C1 segment of cervical spinal cord (tissue), 14 donors: ENCODE results near the gene PTH.

Source experiments
- DNase-seq, 14 donors: peaks; one replicate each; lab custom pipeline; 2025; lab: John Stamatoyannopoulos, UW

The PTH gene

DNA sequence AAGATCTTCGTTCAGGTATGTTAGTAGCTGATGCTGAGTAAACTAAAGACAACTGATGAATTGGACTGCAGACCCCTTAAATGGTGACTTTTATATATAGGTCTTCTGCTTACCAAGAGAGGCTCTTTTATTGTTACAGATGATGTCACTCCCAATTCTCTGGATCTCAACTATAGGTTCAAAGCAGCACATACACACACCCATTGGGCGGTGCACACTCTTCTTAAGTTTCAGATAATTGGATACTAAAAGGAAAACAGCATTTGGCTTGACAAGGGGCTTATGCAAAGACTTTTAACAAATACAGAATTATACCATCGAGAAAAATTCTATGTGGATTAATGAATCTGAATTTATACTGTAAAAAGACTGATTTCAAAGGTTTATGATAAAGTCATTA is at the start of gene PTH:
TSS of gene PTH (minus strand) at position 69 of the 400 bp plus-strand sequence. CDS start 3,142 bp downstream, outside the sequence.
- DNase-seq = no peak

DNA sequence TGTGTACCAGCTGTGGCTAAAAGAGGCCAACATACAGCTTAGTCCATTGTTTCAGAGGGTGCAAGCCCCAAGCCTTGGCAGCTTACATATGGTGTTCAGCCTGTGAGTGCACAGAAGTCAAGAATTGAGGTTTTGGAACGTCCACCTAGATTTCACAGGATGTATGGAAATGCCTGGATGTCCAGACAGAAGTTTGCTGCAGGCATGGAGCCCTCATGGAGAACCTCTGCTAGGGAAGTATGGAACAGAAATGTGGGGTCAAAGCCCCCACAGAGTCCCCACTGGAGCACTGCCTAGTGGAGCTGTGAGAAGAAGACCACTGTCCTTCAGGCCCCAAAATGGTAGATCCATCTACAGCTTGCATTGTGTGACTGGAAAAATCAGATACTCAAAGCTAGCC is 42.2 kb upstream of the PTH start:
- DNase-seq = no peak

DNA sequence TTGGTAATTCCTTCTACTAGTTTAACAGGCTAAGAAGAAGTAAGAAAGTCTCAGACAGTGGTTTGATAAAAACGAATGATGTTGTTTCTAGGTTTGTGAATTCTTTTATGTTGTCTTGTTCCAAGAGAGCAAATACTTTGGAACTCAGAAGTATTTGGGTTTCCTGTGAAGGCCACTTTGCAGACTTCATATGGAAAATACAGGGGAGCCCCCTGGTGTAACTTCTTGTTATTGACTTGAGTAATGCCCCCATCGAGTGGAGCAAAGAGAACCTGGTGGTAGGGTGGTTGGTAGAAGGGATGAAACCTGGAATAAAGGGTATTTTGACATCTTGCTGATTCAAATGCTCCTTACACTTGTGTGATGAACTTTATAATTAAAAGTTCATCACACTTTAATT is 40.0 kb upstream of the PTH start:
- DNase-seq = no peak

DNA sequence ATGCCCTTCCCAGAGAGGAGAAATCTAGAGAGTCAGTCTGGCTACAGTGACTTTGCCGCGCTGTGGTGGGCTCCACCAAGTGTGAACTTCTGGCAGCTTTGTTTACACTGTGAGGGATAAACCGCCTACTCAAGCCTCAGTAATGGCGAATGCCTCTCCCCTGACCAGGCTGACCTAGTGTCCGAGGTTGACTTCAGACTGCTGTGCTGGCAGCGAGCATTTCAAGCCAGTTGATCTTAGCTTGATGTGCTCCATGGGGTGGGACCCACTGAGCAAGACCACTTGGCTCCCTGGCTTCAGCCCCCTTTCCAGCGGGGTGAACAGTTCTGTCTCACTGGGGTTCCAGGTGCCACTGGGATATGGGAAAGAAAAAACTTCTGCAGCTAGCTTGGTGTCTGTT is 38.6 kb upstream of the PTH start:
- DNase-seq = no peak

DNA sequence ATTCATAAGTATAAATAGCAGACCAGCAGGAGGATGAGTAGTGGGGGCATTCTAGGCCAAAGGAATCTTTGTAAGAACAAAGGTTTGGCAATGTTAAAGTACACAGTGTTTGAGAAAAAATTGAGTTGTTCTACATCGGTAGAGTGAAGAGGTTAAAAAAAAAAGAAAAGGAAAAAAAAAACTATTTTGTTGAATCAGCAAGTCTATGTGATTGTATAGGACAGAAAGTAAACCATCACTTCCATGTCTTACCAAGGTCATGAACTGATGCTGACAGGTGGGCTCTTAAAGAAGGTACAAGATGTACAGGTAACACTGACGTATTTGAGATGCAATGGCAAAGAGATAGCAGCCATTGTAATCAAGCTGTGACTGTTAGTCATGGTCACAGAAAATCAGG is 29.5 kb upstream of the PTH start:
- no peak for DNase-seq

DNA sequence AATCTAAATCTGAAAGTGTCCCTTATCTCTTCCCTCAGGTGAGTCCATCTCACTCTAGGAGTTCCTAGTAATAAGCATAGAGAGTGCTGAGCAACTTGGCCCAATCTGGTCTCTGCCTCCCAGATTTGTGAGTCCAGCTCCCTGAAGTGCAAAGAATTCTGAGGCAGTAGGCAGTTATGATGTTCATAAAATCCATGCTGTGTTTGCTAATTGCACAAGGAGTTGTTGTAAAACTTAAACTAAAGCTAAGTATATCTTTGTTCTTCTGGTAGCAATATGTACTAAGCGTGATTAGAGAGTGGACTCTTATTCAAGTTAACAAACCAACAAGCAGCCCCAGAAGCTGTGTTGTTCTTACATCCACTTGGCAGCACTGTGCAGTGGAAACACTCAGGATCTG is 7.6 kb upstream of the PTH start:
- DNase-seq = no peak

DNA sequence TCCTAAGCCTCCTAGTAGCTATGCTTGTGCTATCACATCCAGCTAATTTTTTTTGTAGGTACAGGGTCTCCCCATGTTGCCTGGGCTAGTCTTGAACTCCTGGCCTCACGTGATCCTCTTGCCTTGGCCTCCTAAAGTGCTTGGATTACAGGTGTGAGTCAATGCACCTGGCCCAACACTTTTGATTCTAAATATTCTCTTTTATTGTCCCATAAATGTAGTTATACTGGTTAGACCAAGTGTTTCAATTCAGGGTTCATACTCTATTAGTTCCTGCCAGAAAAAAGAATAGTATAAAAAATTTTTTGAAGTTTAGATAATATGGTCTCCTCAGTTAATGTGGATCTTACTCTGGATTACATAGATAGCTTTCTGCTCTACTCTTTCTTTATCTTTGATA is 6.7 kb upstream of the PTH start:
- no peak for DNase-seq

DNA sequence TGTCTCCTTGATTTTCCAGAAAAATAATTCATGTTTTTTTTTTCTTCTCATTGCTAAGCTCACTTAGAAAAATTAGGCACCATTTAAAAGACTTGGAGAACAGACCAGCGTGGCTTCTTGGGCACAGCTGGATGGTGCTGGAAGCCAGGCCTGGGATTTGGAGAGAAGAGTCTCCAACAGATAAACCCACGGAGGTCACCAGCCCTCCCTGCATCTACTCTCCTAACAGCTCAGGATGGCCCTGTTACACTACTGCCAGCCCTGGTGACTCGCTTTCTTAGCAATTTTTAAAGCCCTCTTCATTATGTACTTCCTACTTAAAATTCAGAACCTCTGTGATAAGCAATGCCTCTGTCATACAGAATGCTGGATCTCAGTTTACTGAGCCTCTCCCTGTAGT is 1.7 kb downstream of the PTH start:
- DNase-seq = no peak

DNA sequence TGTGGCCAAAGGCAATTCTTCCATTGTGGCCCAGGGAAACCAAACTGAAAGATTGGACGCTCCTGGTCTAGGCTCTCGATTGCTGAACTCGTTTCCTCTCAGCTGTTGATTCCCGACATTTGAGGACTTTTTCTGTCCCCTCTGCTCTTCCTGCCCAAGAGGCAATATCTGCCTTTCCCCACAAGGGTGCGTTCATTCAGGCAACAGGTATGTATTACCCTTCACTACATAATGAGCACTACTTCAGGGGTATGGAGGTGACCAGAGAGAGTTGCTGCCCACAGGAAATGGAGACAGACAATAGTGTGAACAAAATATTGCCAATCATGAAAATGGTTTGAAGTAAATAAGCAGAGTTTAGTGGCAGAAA is 8.2 kb downstream of the PTH start:
- DNase-seq = no peak

DNA sequence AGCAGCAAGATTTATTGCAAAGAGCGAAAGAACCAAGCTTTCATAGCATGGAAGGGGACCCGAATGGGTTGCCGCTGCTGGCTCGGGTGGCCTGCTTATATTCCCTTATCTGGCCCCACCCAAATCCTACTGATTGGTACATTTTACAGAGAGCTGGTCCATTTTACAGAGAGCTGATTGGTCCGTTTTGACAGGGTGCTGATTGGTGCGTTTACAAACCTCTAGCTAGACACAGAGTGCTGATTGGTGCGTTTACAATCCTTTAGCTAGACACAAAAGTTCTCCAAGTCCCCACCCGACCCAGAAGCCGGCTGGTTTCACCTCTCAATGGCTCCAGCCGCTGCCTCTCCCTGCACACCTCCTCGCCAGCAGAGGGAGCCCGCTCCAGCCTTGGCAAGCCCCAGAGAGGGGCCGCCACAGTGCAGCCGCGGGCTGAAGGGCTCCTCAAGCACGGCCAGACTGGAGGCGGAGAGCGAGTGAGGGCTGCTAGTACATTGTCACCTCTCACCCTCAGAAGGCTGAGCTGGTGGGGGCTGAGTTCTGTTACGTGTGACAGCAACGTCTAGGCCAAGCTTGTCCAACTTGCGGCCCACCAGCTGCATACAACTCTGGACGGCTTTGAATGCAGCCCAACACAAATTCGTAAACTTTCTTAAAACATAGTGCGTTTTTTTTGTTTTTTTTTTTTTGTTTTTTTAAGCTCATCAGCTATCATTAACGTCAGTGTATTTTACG is 8.7 kb downstream of the PTH start:
- peak in 1 of 14 donors; percentile 10 for DNase-seq

DNA sequence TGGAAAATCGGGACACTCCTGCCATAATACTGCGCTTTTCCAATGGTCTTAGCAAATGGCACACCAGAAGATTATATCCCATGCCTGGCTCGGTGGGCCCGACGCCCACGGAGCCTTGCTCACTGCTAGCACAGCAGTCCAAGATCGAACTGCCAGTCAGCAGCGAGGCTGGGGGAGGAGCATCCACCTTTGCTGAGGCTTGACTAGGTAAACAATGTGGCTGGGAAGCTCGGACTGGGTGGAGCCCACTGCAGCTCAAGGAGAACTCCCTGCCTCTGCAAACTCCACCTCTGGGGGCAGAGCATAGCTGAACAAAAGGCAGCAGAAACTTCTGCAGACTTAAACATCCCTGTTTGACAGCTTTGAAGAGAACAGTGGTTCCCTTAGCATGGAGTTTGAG is 15.6 kb downstream of the PTH start:
- no peak for DNase-seq

DNA sequence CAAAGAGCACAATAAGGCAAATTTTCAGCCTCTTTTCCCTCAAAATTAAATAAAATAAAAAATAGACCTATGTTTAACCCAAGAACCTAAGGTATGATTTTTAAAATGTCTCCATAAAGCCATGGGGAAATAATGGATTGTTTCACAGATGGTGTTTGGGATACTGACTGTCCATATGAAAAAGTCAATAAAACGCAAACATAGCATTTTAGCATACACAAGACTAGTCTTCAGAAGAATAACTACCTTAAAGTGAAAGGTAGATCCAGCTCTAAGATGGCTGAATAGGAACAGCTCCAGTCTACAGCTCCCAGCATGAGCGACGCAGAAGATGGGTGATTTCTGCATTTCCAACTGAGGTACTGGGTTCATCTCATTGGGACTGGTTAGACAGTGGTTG is 16.1 kb downstream of the PTH start:
- DNase-seq = no peak

DNA sequence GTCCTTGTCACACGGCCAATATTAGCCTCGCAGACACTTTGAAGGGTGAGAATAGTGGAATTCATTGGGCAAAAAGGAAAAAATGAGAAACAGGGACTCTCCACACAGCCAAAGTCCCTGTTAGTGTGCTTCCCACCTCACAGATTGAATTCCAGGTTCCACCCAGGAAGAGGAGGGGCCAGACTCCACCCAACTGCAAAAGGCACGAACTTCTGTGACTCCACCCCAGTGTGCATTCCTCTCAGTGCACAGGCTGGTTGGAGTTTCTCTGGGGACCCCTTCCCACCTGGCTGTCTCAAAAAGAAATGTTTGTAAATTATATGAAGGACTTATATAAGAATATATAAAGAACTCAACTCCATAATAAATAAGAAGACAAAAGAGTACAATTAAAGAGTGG is 20.7 kb downstream of the PTH start:
- no peak for DNase-seq

DNA sequence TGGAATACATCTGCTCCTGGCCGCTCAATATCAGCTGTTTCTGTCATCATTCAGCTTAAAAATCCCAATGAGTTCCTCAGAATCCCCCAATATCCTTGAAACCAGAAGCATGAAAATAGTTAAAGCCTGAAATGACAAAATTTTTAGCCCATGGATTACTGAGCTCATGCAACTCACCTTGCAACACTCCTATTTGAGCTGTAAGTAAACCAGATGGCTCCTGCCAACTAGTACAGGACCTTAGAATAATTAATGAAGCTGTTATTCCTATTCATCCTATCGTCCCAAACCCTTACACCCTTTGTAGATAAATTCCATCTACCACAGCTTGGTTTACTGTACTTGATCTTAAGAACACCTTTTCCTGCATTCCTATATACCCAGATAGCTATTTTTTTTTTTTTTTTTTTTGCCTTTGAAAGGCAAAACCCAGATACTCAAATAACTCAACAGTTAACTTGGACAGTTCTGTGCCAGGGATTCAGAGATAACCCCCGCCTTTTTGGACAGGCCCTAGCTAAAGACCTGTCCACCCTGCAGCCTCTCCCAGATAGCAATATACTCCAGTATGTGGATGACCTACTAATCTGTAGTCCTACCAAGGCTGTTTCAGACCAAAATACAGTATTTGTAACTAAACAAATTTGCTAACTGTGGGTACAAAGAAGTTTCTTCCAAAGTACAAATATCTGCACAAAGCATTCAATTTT is 22.6 kb downstream of the PTH start:
- DNase-seq = no peak

DNA sequence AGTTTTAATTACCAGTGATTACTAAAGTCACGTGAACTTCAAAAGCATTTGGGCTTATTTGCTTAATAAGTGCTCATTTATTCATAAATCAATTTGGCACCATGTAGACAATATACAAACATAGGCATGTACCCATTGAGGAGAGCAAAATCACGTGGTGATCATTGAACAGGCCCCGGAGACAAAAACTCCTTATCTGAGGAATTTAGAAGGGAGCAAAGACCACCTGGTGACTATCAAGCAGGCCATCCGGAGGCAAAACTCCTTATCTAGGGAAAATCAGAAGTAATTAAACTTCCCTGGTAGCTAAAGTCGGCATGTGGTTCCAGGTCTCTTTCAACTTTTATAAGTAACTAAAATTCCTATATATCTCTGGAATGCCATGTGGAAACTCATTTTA is 27.0 kb downstream of the PTH start:
- DNase-seq = no peak

DNA sequence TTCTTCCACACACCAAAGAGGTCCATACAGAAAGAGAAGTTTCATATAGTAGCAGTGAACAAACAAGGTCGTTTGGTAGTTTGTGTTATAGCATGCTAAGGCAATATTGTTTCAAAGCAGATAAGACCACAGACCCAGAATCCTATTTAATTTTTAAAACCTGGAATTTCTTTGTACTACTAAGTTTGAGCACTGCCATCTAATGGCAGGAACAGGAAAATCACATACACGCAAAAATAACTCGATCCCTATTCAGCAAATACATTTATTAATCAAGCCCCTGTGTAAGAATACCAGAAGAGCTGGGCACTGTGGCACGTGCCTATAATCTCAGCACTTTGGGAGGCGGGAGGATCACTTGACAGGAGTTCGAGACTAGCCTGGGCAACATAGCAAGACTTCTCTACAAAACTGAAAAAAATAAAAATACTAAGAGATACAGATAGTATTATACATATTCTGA is 29.9 kb downstream of the PTH start:
- peak in 1 of 14 donors; percentile 11 for DNase-seq

DNA sequence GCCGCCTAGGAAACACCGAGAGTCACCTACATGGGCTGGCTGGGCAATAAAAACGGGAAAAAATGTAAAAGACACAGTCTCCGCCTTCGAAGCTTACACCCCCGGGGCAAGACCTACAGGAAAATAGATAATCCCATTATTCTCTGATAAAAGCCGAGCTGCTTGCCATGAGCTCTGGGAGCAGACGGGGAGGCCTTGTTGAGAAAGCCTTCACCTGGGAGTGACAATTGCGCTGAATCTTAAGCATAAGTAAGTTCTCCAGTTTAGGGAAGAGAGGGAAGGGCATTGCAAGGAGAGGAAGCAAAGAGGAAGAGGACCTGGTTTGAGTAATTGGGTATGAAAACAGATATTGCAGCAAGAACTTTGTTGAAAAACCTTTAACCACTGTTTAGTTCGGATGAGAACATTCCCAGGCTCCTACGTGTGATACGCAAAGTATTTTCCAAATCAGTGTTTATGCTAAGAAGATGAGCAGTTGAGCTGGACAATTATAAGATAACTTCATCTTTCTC is 32.0 kb downstream of the PTH start:
- DNase-seq = no peak

DNA sequence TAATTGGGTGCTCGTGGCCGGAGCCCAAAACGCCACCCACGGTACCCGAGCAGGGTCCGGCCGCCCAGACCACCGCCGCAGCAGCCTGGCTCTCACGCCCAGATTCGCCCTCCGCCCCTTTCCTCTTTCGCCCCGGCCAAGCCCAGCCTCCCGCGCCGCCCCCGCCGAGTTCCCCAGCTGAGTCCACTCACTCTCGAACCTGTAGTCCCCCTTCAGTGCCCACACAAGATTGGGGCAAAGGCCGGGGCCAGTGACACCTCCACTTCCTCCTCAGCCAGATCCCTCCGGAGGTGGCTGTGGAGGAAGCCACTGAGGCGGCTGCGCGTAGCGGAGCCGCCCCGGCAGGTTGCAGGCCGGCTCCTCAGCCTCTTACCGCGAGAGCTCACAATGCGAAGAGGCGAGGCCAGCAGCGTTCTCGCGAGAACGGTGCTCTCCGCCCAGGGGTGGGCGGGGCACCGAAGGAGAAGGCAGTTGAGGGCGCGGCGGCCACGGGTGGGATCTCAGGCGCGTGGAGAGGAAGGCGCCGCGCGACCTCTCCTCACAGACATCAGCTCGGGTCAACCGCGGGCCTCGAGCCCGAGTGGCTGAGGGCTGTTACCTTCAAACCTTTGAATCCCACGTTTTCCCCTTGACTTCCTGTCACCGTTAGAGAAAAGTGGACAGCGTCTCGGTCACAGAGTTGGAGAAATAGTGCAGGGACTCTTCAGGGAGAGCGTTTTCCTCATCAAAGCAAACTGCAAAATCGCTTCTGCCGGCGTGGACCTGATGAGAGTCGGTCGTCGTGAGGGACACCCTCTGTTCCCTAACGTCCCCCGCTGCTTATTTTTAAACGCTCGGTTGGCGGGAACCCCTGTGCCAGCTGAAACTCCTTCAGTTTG is 32.7 kb downstream of the PTH start, which contains the start of gene BTBD10:
TSS of gene BTBD10 (minus strand) at position 322 of the 878 bp plus-strand sequence. CDS start 18,098 bp downstream, outside the sequence.
- peak; percentile 31 to 91 (median 80) for DNase-seq

DNA sequence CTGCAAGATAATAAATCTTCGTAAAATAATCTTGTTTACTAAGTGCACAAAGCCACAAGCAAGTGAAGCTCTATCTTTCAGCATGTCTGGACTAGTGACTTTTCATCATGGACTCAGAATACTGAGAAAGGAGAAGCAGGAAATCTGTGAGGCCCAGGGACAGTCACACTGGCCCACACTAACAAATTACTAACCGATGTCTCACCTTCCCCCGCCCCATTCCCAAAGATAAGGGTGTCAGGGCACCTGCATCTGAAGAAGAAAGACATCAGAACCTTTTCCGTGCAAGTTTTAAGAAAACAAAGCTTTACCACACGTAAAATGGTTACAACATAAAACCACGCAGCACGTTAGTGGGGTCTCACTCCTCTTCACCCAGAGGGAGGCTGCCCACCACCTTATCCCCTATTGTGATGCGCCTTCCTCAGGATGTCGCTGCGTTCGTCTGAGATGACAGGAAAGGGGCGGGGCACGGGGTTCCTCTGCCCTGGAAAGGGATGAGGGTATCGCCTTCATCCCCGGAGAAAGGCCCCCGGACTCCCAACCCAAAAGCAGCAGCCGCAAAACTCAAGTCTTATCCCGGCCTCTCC is 33.4 kb downstream of the PTH start:
- DNase-seq = peak in 7 of 14 donors; percentile 55 to 79 (median 65)

DNA sequence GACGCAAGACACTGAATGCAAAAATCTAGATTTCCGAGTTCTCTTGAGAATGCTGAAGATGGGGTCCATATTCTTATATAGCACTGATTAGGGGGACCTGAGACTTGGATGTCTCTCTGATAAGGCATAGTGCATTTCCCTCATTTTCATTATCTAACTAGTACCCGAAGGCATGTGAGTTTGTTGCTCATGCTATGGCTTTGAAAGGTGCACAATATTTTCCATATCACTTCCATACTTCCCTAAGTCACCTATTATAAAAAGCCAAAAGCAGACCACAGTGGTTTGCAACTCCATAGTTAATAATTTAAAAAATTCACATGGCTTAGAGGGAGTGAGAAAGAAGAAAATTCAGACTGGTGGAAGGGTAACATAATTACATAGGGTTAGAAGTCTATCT is 34.5 kb downstream of the PTH start:
- no peak for DNase-seq

DNA sequence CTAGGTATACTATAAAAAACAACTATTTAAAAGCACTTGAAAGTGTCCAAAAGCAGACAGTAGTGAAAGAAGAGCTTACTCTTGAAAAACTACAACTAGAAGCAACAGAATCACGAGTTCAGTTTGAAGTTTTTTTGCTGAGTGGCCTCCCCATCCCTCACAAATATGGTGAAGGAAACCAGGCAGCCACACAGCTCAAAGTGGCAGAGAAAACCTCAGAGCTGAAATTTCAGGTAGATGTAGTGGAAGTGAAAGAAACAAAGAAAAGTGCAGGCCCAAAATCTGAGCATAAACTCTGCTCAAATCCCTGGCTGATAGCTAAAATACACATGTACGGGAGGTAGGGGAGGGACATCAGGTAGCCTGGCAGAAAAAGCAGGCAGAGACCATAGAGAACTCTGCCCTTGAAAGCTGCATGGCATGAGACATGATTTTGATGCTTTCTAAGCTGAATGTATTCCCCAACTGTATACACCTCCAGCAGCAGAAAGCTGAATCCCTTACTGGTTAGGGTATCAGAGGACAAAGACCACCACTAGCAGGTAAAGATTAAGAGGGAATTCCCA is 44.9 kb downstream of the PTH start:
- no peak for DNase-seq
